ENCODE data around the gene OR6A2. TPM values are rescaled to one million over a fixed set of nuclear protein-coding genes. Genes with fewer than 3 reads are reported as not detected.

Gene OR6A2
- total and polyA plus RNA-seq, 9 of the 15 experiments (the other 6 are each of a cell fraction or from before 2014, with no cell fraction given), result 0.04 to 0.69 (median 0.35) TPM; not detected in 2

DNA sequence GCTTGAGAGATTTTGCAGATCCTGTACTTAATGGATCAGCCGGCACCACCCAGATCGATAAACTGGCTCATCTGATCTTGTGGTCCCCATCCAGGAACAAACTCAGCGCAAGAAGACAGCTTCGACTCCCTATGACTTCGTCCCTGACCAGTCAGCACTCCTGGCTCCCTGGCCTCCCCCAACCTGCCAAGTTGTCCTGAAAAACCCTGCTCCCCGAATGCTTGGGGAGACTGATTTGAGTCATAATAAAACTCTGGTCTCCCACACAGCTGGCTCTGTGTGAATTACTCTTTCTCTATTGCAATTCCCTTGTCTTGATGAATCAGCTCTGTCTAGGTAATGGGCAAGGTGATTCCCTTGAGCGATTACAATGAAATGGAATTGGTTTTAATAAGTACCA lies 57.2 kb downstream of the OR6A2 start (continued):
- TF ChIP-seq ERF (CRISPR knock-in tag; IDR thresholded peaks at IDR 0.05), result no peak

Other genes with a start within 250 kb of the OR6A2 start
Only the 7 nearest of the 16 such genes appear.
- gene MRPL17, start 116.3 kb downstream of the OR6A2 start, total RNA-seq (2014; rRNA removed), result 33.9 and 46.1 TPM in 2 replicates
- 27.6 and 36.7 TPM in 2 replicates for gene MRPL17, start 116.3 kb downstream of the OR6A2 start, total RNA-seq (2014; rRNA removed; fragmentation: Illumina TruSeq; extraction: Trizol)
- 43.3 and 47.4 TPM in 2 replicates for gene MRPL17, start 116.3 kb downstream of the OR6A2 start, total RNA-seq (2015; rRNA removed; fragmentation: Illumina TruSeq; extraction: Trizol)
- gene MRPL17, start 116.3 kb downstream of the OR6A2 start, total RNA-seq (2021), result 46.2 and 52.6 TPM in 2 replicates
- gene MRPL17, start 116.3 kb downstream of the OR6A2 start, polyA plus RNA-seq (2011; rRNA removed), result 57.5 and 66.5 TPM in 2 replicates
- gene MRPL17, start 116.3 kb downstream of the OR6A2 start, polyA plus RNA-seq (2014; fragmentation: Illumina TruSeq; extraction: Trizol), result 37.7 and 48.6 TPM in 2 replicates
- gene MRPL17, start 116.3 kb downstream of the OR6A2 start, polyA plus RNA-seq (2014; fragmentation: Nextera tagmentation; extraction: Ambion mirVana), result 10 to 100 TPM; 78.9 to 81.6 TPM
- 43.9 and 48.0 TPM in 2 replicates for gene MRPL17, start 116.3 kb downstream of the OR6A2 start, polyA plus RNA-seq (2014; rRNA removed)
- gene OR2AG2, start 27.7 kb downstream of the OR6A2 start, total RNA-seq (2014; rRNA removed), result 0.23 and 0.65 TPM in 2 replicates
- gene OR2AG2, start 27.7 kb downstream of the OR6A2 start, total RNA-seq (2014; rRNA removed; fragmentation: Illumina TruSeq; extraction: Trizol), result 0.73 and 0.77 TPM in 2 replicates
- gene OR2AG2, start 27.7 kb downstream of the OR6A2 start, total RNA-seq (2015; rRNA removed; fragmentation: Illumina TruSeq; extraction: Trizol), result 0.38 and 0.58 TPM in 2 replicates
- 0.42 and 0.55 TPM in 2 replicates for gene OR2AG2, start 27.7 kb downstream of the OR6A2 start, total RNA-seq (2021)
- gene OR2AG2, start 27.7 kb downstream of the OR6A2 start, polyA plus RNA-seq (2011; rRNA removed), result 0.66 and 0.91 TPM in 2 replicates
- 0.71 and 0.79 TPM in 2 replicates for gene OR2AG2, start 27.7 kb downstream of the OR6A2 start, polyA plus RNA-seq (2014; fragmentation: Illumina TruSeq; extraction: Trizol)
- gene OR2AG2, start 27.7 kb downstream of the OR6A2 start, polyA plus RNA-seq (2014; fragmentation: Nextera tagmentation; extraction: Ambion mirVana), result under 1 TPM; 0.15 to 0.18 TPM
- gene OR2AG2, start 27.7 kb downstream of the OR6A2 start, polyA plus RNA-seq (2014; rRNA removed), result 0.37 and 0.67 TPM in 2 replicates
- gene OR2AG1, start 16.7 kb downstream of the OR6A2 start, total RNA-seq (2014; rRNA removed), result not detected in 2 replicates
- 0.03 TPM in 1 of 2 replicates, not detected in the other for gene OR2AG1, start 16.7 kb downstream of the OR6A2 start, total RNA-seq (2014; rRNA removed; fragmentation: Illumina TruSeq; extraction: Trizol)
- gene OR2AG1, start 16.7 kb downstream of the OR6A2 start, total RNA-seq (2015; rRNA removed; fragmentation: Illumina TruSeq; extraction: Trizol), result not detected in 2 replicates
- not detected in 2 replicates for gene OR2AG1, start 16.7 kb downstream of the OR6A2 start, total RNA-seq (2021)
- gene OR2AG1, start 16.7 kb downstream of the OR6A2 start, polyA plus RNA-seq (2011; rRNA removed), result 0.03 and 0.06 TPM in 2 replicates
- gene OR2AG1, start 16.7 kb downstream of the OR6A2 start, polyA plus RNA-seq (2014; fragmentation: Illumina TruSeq; extraction: Trizol), result not detected in 2 replicates
- gene OR2AG1, start 16.7 kb downstream of the OR6A2 start, polyA plus RNA-seq (2014; fragmentation: Nextera tagmentation; extraction: Ambion mirVana), result under 1 TPM; 0.08 to 0.11 TPM
- gene OR2AG1, start 16.7 kb downstream of the OR6A2 start, polyA plus RNA-seq (2014; rRNA removed), result 0.05 TPM in 1 of 2 replicates, not detected in the other
- gene OR10A5, start 46.0 kb upstream of the OR6A2 start, total RNA-seq (2014; rRNA removed), result not detected in 2 replicates
- not detected in 2 replicates for gene OR10A5, start 46.0 kb upstream of the OR6A2 start, total RNA-seq (2014; rRNA removed; fragmentation: Illumina TruSeq; extraction: Trizol)
- gene OR10A5, start 46.0 kb upstream of the OR6A2 start, total RNA-seq (2015; rRNA removed; fragmentation: Illumina TruSeq; extraction: Trizol), result not detected in 2 replicates
- gene OR10A5, start 46.0 kb upstream of the OR6A2 start, total RNA-seq (2021), result not detected in 2 replicates
- gene OR10A5, start 46.0 kb upstream of the OR6A2 start, polyA plus RNA-seq (2011; rRNA removed), result not detected in 2 replicates
- not detected in 2 replicates for gene OR10A5, start 46.0 kb upstream of the OR6A2 start, polyA plus RNA-seq (2014; fragmentation: Illumina TruSeq; extraction: Trizol)
- under 1 TPM in 1 of 2 experiments, not detected in 1; 0.14 TPM for gene OR10A5, start 46.0 kb upstream of the OR6A2 start, polyA plus RNA-seq (2014; fragmentation: Nextera tagmentation; extraction: Ambion mirVana)
- gene OR10A5, start 46.0 kb upstream of the OR6A2 start, polyA plus RNA-seq (2014; rRNA removed), result not detected in 2 replicates
- not detected in 2 replicates for gene OR10A2, start 63.4 kb upstream of the OR6A2 start, total RNA-seq (2014; rRNA removed)
- not detected in 2 replicates for gene OR10A2, start 63.4 kb upstream of the OR6A2 start, total RNA-seq (2014; rRNA removed; fragmentation: Illumina TruSeq; extraction: Trizol)
- gene OR10A2, start 63.4 kb upstream of the OR6A2 start, total RNA-seq (2015; rRNA removed; fragmentation: Illumina TruSeq; extraction: Trizol), result not detected in 2 replicates
- not detected in 2 replicates for gene OR10A2, start 63.4 kb upstream of the OR6A2 start, total RNA-seq (2021)
- gene OR10A2, start 63.4 kb upstream of the OR6A2 start, polyA plus RNA-seq (2011; rRNA removed), result not detected in 2 replicates
- not detected in 2 replicates for gene OR10A2, start 63.4 kb upstream of the OR6A2 start, polyA plus RNA-seq (2014; fragmentation: Illumina TruSeq; extraction: Trizol)
- gene OR10A2, start 63.4 kb upstream of the OR6A2 start, polyA plus RNA-seq (2014; fragmentation: Nextera tagmentation; extraction: Ambion mirVana), result under 1 TPM in 1 of 2 experiments, not detected in 1; 0.10 TPM
- not detected in 2 replicates for gene OR10A2, start 63.4 kb upstream of the OR6A2 start, polyA plus RNA-seq (2014; rRNA removed)
- not detected in 2 replicates for gene OR10A4, start 76.9 kb upstream of the OR6A2 start, total RNA-seq (2014; rRNA removed)
- gene OR10A4, start 76.9 kb upstream of the OR6A2 start, total RNA-seq (2014; rRNA removed; fragmentation: Illumina TruSeq; extraction: Trizol), result not detected in 2 replicates
- not detected in 2 replicates for gene OR10A4, start 76.9 kb upstream of the OR6A2 start, total RNA-seq (2015; rRNA removed; fragmentation: Illumina TruSeq; extraction: Trizol)
- gene OR10A4, start 76.9 kb upstream of the OR6A2 start, total RNA-seq (2021), result not detected in 2 replicates
- not detected in 2 replicates for gene OR10A4, start 76.9 kb upstream of the OR6A2 start, polyA plus RNA-seq (2011; rRNA removed)
- not detected in 2 replicates for gene OR10A4, start 76.9 kb upstream of the OR6A2 start, polyA plus RNA-seq (2014; fragmentation: Illumina TruSeq; extraction: Trizol)
- not detected for gene OR10A4, start 76.9 kb upstream of the OR6A2 start, polyA plus RNA-seq (2014; fragmentation: Nextera tagmentation; extraction: Ambion mirVana)
- not detected in 2 replicates for gene OR10A4, start 76.9 kb upstream of the OR6A2 start, polyA plus RNA-seq (2014; rRNA removed)
- 0.57 and 0.73 TPM in 2 replicates for gene OR2D2, start 92.8 kb upstream of the OR6A2 start, total RNA-seq (2014; rRNA removed)
- 1.0 and 2.1 TPM in 2 replicates for gene OR2D2, start 92.8 kb upstream of the OR6A2 start, total RNA-seq (2014; rRNA removed; fragmentation: Illumina TruSeq; extraction: Trizol)
- gene OR2D2, start 92.8 kb upstream of the OR6A2 start, total RNA-seq (2015; rRNA removed; fragmentation: Illumina TruSeq; extraction: Trizol), result 0.72 TPM in 2 replicates
- gene OR2D2, start 92.8 kb upstream of the OR6A2 start, total RNA-seq (2021), result 0.22 and 0.38 TPM in 2 replicates
- 0.20 and 0.57 TPM in 2 replicates for gene OR2D2, start 92.8 kb upstream of the OR6A2 start, polyA plus RNA-seq (2011; rRNA removed)
- gene OR2D2, start 92.8 kb upstream of the OR6A2 start, polyA plus RNA-seq (2014; fragmentation: Illumina TruSeq; extraction: Trizol), result 0.10 TPM in 1 of 2 replicates, not detected in the other
- not detected for gene OR2D2, start 92.8 kb upstream of the OR6A2 start, polyA plus RNA-seq (2014; fragmentation: Nextera tagmentation; extraction: Ambion mirVana)
- gene OR2D2, start 92.8 kb upstream of the OR6A2 start, polyA plus RNA-seq (2014; rRNA removed), result 0.19 TPM in 1 of 2 replicates, not detected in the other